SHP77 treated with DMSO at 0.1 percent for 48 hours (cell line): ENCODE measurements around the gene GPR149.

Experiments
- DNase-seq: peaks from one replicate; lab custom pipeline; 2025; lab: John Stamatoyannopoulos, UW

GPR149 gene

DNA sequence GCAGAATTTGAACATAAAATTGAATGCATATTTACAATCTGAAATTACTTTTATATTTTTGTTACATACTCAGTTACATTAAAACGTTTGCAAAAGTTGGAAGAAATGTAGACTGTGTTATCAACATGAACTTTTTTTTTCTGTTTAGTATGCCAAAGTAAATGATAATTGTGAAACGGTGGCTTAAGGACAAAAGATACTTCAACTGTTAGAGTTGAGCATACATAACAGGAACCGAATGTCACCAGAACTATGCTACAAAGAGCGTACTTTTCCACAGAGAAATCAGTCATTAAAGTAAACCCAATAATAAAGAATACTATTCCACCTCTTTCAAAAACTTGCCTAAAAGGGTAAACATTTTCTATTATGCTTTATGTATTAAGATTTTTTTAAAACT is 91.4 kb downstream of the GPR149 start:
- DNase-seq, result no peak

DNA sequence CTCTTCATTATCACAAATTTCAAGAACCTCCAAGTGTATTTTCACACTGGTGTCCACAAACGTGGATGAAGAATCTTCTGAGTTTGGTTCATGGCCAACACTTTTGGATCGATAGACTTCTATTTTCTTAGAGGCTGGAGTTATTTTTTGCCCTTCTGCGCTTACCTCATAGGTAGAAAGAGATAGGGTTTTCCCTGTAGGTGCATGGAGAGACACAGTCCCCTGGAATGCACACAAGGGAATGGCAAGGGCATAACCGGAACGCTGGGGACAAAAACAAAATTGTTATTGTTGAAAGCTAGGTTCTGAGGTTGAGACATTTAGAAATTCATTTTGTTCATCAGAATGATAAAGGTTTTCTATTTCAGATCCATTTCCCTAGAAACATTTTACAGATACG is 92.0 kb downstream of the GPR149 start:
- no peak for DNase-seq

DNA sequence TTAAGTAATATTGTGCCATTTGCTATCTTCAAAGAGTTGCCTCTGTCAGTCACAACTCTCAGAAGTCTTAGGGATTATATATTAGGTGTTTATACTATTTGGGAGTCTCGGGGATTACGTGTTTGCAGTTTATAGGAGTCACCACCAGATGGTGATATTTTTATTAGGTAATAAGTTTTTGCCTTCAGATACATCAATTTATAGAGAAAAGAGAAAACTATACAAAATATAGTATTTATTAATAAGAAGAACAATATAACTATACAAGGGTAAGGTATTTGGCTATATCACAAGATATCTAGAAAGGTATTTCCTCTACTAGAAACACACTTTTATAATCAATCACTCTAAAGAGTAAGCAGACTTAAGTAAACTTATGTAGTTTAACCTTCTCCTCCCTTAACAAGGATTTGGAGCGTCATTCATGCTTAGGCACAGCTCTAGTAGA is 95.0 kb downstream of the GPR149 start:
- DNase-seq, result peak; percentile 5

DNA sequence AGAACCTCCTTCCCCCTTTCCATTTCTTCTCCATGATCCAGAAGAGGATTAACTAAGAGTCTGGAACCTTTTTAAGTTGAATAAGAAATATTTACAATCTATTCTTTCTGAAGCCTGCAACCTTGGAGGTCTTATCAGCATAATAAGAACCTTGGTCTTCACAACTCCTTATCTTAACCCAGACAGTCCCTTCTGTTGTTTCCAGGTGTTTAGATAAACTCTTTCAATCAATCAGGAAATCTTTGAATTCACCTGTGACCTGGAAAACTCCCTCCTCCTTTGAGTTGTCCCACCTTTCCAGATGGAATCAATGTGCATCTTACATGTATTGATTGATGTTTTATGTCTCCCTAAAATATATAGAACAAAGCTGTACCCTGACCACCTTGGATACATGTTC is 102.1 kb downstream of the GPR149 start:
- no peak for DNase-seq

DNA sequence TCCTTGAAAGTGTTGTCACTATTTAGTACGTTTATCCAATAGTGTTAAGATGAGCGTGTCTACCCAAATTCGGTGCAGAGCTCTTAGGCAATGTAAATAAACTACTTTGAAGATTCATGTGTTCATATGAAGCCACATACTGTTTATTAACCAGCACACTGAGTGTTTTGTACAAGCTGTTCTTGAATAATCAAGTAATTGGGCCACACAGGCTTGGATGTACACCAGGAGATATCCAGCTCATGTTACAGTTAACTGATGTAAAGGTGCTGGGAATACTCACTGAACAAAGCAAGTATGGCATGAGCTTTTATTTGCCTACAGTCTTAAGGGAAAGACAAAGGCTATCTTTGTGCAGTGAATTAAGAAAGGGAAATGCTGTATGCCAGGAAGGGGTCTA is 105.1 kb downstream of the GPR149 start:
- DNase-seq, result no peak

DNA sequence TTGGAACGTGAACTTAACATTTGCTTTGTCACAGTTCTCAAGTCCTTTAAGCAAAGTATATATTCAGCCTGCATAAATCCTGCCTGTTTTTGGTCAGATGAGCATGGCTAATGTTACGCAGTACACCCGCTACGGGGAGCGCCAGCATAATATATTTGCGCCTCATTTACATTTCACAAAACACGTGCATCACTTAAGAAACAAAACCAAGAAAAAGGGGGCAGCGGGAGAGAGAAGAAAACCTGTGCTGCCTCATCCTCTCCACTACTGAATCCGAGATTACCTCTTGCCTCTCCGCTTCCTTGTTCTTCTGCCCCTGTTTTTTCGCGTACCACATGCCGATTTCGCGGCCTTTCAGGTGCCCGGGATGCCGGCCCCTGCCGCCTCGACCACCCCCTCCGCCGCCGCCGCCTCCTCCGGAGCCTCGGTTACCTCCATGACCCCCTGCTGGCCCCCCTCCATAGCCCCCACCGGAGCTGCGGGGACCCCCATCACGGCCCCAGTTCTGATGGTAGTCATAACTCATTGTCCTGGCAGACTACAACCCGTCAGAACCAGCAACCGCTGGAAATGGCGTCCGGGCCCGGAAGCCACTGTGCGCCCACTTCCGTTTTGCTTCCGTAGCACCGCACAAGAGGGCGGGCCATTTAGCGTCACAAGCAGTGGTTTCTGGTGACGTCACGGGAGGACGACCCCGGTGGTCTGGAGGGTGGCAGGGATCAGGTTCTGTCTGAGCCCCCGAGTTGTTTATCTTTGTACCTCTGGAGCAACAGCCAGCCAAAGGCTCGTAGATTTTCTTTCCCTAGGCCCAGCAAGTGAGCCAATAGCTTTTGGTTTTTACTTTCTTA is 105.9 kb downstream of the GPR149 start, which contains the start of gene DHX36:
Gene DHX36, minus strand, starts transcription at position 597 of the 848 bp plus-strand sequence. Its CDS starts 71 bp downstream, at position 526.
- DNase-seq, result peak; percentile 69

DNA sequence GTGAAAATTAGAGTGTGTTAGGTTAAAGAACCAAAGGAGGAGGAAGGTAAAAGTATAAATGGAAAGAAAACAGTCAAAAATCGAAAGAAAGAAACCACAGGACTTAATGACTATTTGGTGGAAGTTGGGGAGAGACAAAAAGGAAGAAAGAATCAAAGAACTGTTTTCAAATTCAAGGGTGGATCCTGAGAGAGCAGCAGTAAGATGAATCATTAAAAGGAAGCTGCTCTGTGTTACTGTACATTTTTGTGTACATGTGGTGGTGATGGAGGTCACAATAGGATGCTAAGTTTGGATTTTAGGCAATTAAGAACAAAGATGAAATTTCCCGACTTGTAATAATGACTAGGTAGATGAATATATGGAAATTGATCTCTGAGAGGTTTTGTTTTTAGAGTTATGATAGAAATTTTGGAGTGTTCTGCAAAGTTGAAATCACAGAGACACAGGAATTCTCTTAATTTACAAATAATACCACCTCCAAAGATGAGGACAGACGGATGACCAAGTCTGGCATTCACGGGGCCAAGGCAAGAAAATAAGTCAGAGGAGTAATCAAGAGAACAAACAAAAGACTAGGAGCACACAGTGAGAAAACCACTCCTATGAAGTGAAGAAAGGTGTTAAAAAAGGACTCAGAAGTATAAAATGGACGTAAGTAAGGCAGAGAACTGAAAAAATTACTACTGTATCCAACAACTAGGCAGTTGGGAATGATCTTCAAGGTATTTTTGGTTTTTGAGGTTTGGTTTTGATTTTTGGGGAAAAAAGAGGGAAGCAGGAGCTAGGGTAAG is 112.8 kb downstream of the GPR149 start:
- DNase-seq, result no peak

DNA sequence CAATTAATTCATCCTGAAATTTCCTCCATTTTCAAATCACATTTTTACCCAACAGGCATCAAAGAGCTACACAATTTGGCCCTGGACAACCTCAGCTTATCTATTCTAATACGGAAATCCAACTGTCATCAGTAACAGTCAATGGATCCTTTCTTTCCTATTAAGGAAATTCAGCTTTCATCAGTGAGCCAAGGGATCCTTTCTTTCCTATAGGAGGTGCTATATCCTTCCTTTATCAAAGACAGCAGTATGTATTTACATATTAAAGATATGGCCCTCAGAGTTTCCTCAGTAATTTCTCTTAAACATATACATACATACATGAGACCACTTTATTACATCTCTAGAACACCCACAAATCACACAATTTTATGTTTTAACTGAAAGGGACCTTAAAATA is 115.8 kb downstream of the GPR149 start:
- no peak for DNase-seq

DNA sequence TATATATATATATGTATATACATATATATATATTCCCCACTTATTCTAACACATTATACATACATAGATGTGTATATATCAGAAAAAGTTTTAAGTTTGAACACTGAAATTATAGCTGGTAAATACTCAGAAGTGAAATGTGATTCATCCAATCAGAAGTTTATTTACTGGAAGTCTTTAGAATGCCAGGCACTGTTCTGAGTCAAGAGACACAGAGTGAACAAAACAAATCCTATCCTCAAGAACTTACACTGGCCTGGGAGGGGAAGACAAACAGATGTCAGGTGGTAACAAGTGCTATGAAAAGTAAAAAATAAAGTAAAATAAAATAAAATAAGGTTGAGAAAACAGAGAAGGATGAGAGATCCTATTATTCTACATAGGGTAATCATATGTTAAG is 119.2 kb downstream of the GPR149 start:
- DNase-seq, result no peak

DNA sequence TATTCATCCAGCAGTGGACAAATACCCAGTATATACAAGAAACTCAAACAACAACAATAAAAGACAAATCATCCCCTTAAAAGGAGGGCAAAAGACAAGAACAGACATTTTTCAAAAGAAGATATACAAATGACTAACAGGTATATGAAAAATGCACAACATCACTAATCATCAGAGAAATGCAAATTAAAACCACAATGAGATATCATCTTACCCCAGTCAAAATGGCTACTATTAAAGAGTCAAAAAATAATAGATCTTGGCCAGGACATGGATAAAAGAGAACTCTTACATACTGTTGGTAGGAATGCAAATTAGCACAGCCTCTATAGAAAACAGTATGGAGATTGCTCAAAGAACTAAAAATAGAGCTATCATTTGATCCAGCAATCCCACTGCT is 122.6 kb downstream of the GPR149 start:
- DNase-seq, result no peak

DNA sequence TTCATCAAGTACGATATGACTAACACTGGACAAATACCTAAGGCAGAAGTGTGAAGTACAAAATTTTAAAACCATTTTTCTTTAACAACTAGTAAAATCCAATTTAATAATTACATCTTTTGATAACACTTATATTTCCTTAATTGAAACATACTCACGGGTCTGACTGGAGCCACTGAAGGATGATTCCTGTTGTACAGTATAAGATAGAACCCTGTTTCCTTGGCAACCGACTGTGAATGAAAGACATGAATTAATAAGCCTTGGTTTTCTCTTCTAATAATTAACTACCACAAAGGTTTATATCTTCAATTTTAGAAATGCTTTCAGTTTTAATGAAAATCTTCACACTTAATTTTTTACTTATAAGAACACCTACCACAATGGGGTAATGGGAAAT is 125.1 kb downstream of the GPR149 start:
- no peak for DNase-seq

DNA sequence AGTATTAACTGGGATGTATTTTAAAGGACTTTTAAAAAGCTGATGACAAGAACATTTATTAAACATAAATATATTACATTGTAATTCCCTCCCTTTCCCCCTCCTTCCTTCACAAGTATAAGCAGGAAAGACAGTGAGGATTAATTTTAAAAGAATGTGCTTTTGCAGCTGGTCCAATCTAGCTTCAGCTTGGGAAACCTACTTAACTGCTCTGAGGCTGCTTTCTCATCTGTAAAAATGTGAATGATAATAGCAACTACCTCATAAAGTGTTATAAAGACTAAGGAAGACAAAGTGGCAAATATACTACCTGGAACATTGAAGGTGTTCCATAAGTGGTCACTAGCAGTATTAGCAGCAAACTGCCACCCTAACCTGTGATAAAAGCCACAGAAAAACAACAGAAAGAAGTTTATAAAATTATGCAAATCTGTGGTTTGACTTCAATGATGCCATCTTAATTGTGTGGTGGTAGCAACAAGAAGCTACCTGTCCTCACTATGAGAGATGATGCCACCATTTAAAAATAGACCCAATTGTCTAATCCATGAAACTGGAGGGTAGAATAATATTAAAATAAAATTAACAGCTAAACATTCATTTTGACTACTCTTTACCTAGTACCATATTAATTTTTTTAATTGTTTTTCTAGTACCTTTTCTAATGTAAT is 125.7 kb downstream of the GPR149 start:
- DNase-seq, result no peak

DNA sequence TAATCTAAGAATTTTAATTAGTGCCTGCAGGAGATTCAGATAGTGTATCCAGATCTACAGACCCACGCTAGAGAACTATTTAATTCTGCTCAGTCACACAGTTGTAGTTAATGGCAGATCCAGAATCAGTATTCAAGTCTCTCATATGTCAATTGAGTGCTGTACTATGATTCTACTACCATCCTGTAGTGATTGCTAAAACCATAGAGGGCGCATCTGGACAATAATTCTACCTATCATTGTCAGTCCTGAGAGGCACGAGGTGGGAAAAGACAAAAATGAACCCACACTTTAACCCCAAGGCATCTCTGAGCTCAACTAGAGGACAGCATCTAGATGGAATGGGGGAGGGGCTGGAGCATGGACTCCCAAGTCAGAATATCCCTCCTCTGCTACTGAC is 128.4 kb downstream of the GPR149 start:
- no peak for DNase-seq

DNA sequence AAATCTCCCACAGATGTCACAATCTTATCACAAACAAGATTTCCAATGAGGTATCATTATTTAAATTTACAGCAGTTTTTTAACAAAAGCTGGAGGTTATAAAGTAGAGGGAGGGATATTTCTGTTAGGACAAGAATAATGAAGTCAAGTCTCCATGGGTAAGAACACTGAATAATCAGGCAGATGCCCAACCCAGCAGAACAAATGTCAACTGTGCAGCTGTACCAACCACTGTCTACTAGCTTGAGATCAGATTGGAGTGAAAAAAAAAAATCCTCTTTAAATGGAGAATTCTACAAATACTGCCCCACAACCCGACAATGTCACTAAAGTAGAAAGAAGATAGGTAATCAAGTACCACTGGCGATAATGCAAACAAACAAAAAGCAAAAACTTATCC is 136.0 kb downstream of the GPR149 start:
- DNase-seq, result no peak

DNA sequence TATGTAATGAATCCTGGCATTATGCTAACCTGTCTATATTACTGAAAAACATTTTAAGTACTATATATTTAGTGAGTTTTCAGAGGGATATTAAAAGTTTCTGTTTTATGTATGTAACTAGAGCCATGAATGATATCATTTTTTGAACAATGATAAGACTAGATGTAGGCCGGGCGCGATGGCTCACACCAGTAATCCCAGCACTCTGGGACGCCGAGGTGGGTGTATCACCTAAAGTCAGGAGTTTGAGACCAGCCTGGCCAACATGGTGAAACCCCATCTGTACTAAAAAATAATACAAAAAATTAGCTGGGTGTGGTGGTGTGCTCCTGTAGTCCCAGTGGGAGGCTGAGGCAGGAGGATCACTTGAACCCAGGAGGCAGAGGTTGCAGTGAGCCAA is 139.8 kb downstream of the GPR149 start:
- no peak for DNase-seq
